NCI-H2196 treated with DMSO at 0.1 percent for 48 hours (cell line): ENCODE results near the gene ABHD12B.
"Not testable (repeated sequence)": the region's sequence is repeated elsewhere in the genome, so short reads cannot be mapped to it uniquely, and the experiment has no call there.

Source experiments
- DNase-seq: peaks from one replicate; lab custom pipeline; 2025; ENCODE audit not compliant: unreplicated experiment; lab: John Stamatoyannopoulos, UW

The ABHD12B gene

GRCh38 chr14:50935126-50936015 is 63.5 kb downstream of the ABHD12B start:
- DNase-seq: no peak

DNA sequence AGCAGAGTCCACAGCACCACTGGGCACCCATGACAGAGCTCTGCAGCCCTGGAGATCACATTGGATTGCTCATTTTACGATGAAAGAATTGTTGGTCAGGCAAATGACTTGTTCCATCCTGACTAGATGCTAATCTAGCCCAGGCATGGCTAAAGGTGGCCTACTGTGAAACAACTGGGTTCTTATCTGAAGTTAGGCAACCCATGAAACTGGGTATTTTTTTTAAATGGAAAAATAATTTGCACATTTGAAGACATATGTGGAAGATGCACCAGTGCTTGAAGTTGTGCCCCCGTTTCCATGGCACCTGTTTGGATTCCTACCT is 64.1 kb downstream of the ABHD12B start:
- no peak for DNase-seq

DNA sequence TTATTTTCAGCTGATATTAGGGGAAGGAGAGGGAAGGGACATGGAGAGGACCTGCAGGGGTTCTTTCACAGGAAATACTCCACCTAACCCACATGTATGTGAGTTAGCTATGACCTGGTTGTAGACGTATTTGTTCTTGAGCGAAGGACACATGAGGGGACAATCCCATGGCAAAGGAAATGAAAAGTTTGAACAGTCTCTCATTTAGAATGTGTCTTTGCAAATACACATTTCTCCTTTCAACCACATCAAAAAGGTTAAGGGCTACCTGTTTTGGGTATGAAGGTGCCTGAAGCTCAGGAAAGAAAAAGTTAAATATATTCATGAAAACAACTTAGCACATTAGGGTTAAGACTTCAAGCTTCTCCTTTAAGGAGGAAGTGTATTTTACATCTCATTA is 65.0 kb downstream of the ABHD12B start:
- no peak for DNase-seq

- DNase-seq: no peak
These were observed 65.5 kb downstream of the ABHD12B start for GRCh38 chr14:50937325-50937724.

GRCh38 chr14:50937800-50938199 is 65.9 kb downstream of the ABHD12B start:
- DNase-seq: no peak

- DNase-seq: no peak
These were observed 69.3 kb downstream of the ABHD12B start for GRCh38 chr14:50941151-50941550.

- not testable (repeated sequence) for DNase-seq
These were observed 69.8 kb downstream of the ABHD12B start for GRCh38 chr14:50941638-50942037.

DNA sequence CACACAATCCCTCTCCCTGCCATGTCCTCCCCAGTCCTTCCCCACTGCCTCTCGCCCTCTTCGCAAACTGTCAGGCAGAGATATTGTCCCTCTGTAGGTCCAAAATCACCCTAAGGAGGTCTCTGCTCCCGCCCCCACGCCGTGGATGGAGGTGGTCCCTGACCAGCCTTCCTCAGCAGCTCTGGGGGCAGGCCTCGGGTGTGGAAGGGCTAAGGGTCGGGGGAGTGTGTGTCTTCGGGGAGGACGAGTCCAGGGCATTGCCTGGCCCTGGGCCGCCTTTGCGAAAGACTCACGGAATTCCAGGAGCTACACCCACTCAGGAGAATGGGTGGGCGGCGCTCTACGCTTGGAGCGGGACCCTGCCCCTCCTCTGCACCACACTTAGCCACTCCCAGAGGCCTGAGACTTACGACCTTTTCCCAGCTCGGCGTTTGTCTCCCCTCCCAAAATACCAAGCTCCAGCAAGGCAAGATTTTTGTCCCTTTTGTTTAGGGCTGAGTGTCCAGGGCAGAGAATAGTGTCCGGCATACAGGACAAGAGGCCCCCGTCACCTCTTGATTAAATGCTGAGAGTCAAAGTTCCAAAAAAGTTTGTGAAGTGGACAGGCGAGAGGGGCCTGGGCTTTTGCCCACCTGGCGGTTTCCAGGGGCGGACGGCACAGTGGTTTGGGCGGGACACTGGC is 71.5 kb downstream of the ABHD12B start:
- DNase-seq: no peak

- DNase-seq: peak; percentile 9
These were observed 72.2 kb downstream of the ABHD12B start, which contains the start of gene PYGL for GRCh38 chr14:50943943-50944646. Gene PYGL (minus strand): TSS chr14:50944483. CDS start chr14:50944403, 80 bp downstream.

GRCh38 chr14:50944647-50945413 is 73.0 kb downstream of the ABHD12B start:
- DNase-seq: no peak

DNA sequence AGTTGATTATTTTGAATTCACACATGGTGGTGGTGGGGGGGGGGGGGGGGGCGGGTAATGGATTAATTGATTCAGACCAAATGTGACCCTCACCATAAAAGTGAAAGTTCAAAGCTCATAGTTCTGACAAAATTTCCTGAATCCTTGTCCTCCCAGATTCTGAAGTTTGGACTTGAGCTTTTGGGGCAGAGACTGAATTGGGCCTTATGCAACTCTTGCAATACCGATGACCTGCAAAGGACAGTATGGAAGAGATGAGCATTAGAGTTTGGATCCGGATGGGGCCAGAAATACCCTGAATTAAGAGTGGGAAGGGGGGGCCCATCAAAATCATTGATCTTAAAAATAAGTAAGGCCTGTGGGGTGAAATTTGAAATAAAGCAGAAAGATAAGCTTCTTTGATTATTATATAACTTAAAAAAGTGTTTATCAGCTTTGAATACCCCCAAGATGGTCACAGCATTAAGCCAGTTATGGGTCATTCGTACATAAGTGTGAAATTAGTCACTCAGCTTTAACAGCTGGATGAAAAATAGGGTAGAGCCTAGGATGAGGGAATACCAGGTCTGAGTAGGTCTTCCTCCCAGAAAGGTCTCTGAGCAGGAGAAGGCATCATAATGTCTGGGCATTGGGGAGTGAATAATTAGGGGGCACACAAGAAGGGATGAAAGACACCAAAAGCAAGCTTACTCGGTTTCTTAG is 74.5 kb downstream of the ABHD12B start:
- no peak for DNase-seq

GRCh38 chr14:50947446-50947845 is 75.6 kb downstream of the ABHD12B start:
- no peak for DNase-seq

DNA sequence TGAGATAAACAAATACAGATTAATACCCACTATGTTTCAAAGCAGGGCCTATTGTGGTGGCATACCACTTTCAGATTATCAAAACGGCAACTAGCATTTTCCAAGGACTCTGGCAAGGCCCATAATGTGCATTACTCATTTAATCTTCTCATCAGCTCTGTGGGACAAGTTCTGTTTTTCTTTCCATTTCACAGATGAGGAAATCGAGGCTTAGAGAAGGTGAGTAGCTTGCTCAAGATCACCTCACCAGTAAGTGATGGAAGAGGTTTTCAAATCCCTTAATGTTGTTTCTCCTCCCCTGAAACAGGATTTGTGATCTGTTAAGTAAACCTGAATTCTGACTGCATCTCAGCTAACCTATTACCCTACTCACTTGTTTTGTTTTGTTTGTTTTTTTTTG is 76.4 kb downstream of the ABHD12B start:
- DNase-seq: no peak

DNA sequence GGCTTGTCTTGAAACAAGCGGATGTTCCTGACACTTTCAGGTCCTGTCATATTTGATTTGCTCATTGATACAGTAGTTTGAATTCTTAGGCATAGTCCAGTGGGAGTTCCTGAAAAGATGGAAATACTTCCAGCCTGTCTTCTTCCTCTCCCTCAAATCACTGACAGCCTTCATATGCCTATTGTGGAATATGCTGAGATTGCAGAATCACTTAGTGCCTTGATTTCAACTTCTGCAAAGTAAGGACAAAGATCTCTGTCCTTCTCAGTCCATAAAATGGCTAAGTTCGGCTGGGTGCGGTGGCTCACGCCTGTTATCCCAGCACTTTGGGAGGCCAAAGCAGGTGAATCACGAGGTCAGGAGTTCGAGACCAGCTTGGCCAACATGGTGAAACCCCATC is 79.2 kb downstream of the ABHD12B start:
- DNase-seq: no peak

- DNase-seq: no peak
These were observed 81.6 kb downstream of the ABHD12B start for GRCh38 chr14:50953502-50953901.
